ENCODE results near the gene ICE2.

- TF ChIP-seq CTCF (IDR thresholded peaks at IDR 0.05) (no peak), POLR2A (IDR thresholded peaks at IDR 0.05) (no peak)
These were observed 65.6 kb downstream of the ICE2 start for GRCh38 chr15:60413231-60413824.

Data from uterus (tissue), 2 donors.